Measurements from ENCODE around the gene RUNX3. TPM values are rescaled to one million over a fixed set of nuclear protein-coding genes. Genes with fewer than 3 reads are reported as not detected.

The RUNX3 gene
- total and polyA plus RNA-seq, 7 donors, result 0.36 to 18.0 (median 1.2) TPM; not detected in 1

GRCh38 chr1:24888061-24888970 is 41.8 kb downstream of the RUNX3 start:
- Histone ChIP-seq H3K4me1 (no peaks in the 10 kb centered on the region), H3K4me3 (no peak overlapping the region), H3K27ac (no peak overlapping the region), H3K36me3 (no peaks in the 10 kb centered on the region), H3K9me3 (peaks cover 0 to 6% (median 3%) of the 10 kb centered on the region in 4 donors), H3K27me3 (no peaks in the 10 kb centered on the region)
- intact Hi-C loops (cut with DNase I), result no loop called here
- DNase-seq, result peak; percentile 47
- WGBS, 2 donors, result 95 to 96% methylated on average over 9 of the region's 9 CpGs
- no peak for TF ChIP-seq CTCF (IDR thresholded peaks at IDR 0.05)
- no peak for TF ChIP-seq POLR2AphosphoS5 (IDR thresholded peaks at IDR 0.05)
- TF ChIP-seq POLR2A (IDR thresholded peaks at IDR 0.05), result no peak
- no peak for TF ChIP-seq EP300 (IDR thresholded peaks at IDR 0.05)

GRCh38 chr1:24886241-24886640 is 43.8 kb downstream of the RUNX3 start:
- peak; percentile 49 for DNase-seq
- Histone ChIP-seq H3K9me3 (peaks cover 0 to 4% (median 0%) of the 10 kb centered on the region in 4 donors), H3K4me1 (no peaks in the 10 kb centered on the region), H3K36me3 (no peaks in the 10 kb centered on the region), H3K27me3 (no peaks in the 10 kb centered on the region), H3K27ac (no peak overlapping the region), H3K4me3 (no peak overlapping the region)
- WGBS, 2 donors, result 21 to 73% methylated on average over 1 of the region's 1 CpG
- intact Hi-C loops (cut with DNase I), result no loop called here
- no peak for TF ChIP-seq CTCF (IDR thresholded peaks at IDR 0.05)
- TF ChIP-seq EP300 (IDR thresholded peaks at IDR 0.05), result no peak
- TF ChIP-seq POLR2AphosphoS5 (IDR thresholded peaks at IDR 0.05), result no peak

- DNase-seq, result no peak
- Histone ChIP-seq H3K27ac (no peak overlapping the region), H3K4me3 (no peak overlapping the region), H3K27me3 (no peaks in the 10 kb centered on the region), H3K9me3 (peaks cover 0 to 4% (median 0%) of the 10 kb centered on the region in 4 donors), H3K4me1 (no peaks in the 10 kb centered on the region), H3K36me3 (no peaks in the 10 kb centered on the region)
- TF ChIP-seq POLR2AphosphoS5 (IDR thresholded peaks at IDR 0.05) (no peak), EP300 (IDR thresholded peaks at IDR 0.05) (no peak), CTCF (IDR thresholded peaks at IDR 0.05) (no peak), POLR2A (IDR thresholded peaks at IDR 0.05) (no peak)
- intact Hi-C loops (cut with DNase I), result no loop called here
Measured at GRCh38 chr1:24884751-24885150, 45.3 kb downstream of the RUNX3 start.

- TF ChIP-seq CTCF (IDR thresholded peaks at IDR 0.05), result no peak
- TF ChIP-seq EP300 (IDR thresholded peaks at IDR 0.05), result no peak
Measured at GRCh38 chr1:24881034-24881433, 49.0 kb downstream of the RUNX3 start.

More at GRCh38 chr1:24881034-24881433, 49.0 kb downstream of the RUNX3 start:
- Histone ChIP-seq H3K27me3 (no peaks in the 10 kb centered on the region), H3K9me3 (peaks cover 0 to 4% (median 0%) of the 10 kb centered on the region in 4 donors), H3K27ac (no peak overlapping the region), H3K36me3 (no peaks in the 10 kb centered on the region), H3K4me1 (no peaks in the 10 kb centered on the region), H3K4me3 (no peak overlapping the region)
- 60 to 64% methylated on average over 1 of the region's 1 CpG for WGBS, 2 donors
- no peak for DNase-seq
- intact Hi-C loops (cut with DNase I), result no loop called here

All from sigmoid colon (tissue), 7 donors.